Mononuclear cell (primary cell): Measurements from ENCODE around the gene CADM4. TPM values are rescaled to one million over a fixed set of nuclear protein-coding genes. Genes with fewer than 3 reads are reported as not detected.

ENCODE experiments used
- H3K27me3 ChIP-seq: 2 replicates; pipeline ENCODE4 v1.6.0; 2011; ENCODE audit warnings: low read length, control low read depth; ENCODE audit not compliant: insufficient read depth
- H3K4me1 ChIP-seq: 2 replicates; pipeline ENCODE4 v1.5.1; 2011; ENCODE audit warnings: mild to moderate bottlenecking, low read length, control low read depth; ENCODE audit not compliant: insufficient read depth
- H3K4me3 ChIP-seq: 2 replicates; pipeline ENCODE4 v1.5.1; 2011; ENCODE audit warnings: mild to moderate bottlenecking, low read length, moderate library complexity
- H3K9me3 ChIP-seq: 2 replicates; pipeline ENCODE4 v1.5.1; 2011; ENCODE audit warnings: low read depth, mild to moderate bottlenecking, control low read depth, low read length
- total RNA-seq: library from RNA; depleted of rRNA; stranded (reverse); fragments of >200 nt; gene quantifications from one replicate; pipeline ENCODE4 v1.2.3, GENCODE V29; 2012

CADM4 gene
- total RNA-seq, 1 donor, result 0.42 TPM

- Histone ChIP-seq H3K4me1 (no peaks in the 10 kb centered on the region), H3K4me3 (no peak overlapping the region), H3K9me3 (no peaks in the 10 kb centered on the region), H3K27me3 (peaks cover 3% of the 10 kb centered on the region)
These were observed 8.2 kb downstream of the CADM4 start for GRCh38 chr19:43631491-43631890.

GRCh38 chr19:43628646-43629326, 10.9 kb downstream of the CADM4 start:
- H3K9me3 ChIP-seq, result no peaks in the 10 kb centered on the region

GRCh38 chr19:43626838-43627237, 12.8 kb downstream of the CADM4 start:
- Histone ChIP-seq H3K4me1 (peaks cover 3% of the 10 kb centered on the region), H3K27me3 (no peaks in the 10 kb centered on the region), H3K9me3 (no peaks in the 10 kb centered on the region), H3K4me3 (no peak overlapping the region)

More at GRCh38 chr19:43628646-43629326, 10.9 kb downstream of the CADM4 start:
- Histone ChIP-seq H3K4me1 (peaks cover 3% of the 10 kb centered on the region), H3K4me3 (no peak overlapping the region), H3K27me3 (no peaks in the 10 kb centered on the region)

- Histone ChIP-seq H3K27me3 (no peaks in the 10 kb centered on the region), H3K4me3 (no peak overlapping the region), H3K9me3 (no peaks in the 10 kb centered on the region), H3K4me1 (peaks cover 3% of the 10 kb centered on the region)
These were observed 13.6 kb downstream of the CADM4 start for GRCh38 chr19:43625918-43626579.

- Histone ChIP-seq H3K27me3 (no peaks in the 10 kb centered on the region), H3K4me1 (peaks cover 13% of the 10 kb centered on the region), H3K4me3 (no peak overlapping the region), H3K9me3 (no peaks in the 10 kb centered on the region)
These were observed 14.7 kb downstream of the CADM4 start for GRCh38 chr19:43624933-43625332.

- no peak overlapping the region for H3K4me3 ChIP-seq
These were observed 15.6 kb downstream of the CADM4 start for GRCh38 chr19:43623889-43624670.

GRCh38 chr19:43622956-43623355, 16.7 kb downstream of the CADM4 start:
- no peak overlapping the region for H3K4me3 ChIP-seq
- H3K9me3 ChIP-seq, result no peaks in the 10 kb centered on the region
- H3K27me3 ChIP-seq, result no peaks in the 10 kb centered on the region
- peaks cover 22% of the 10 kb centered on the region for H3K4me1 ChIP-seq

More at GRCh38 chr19:43623889-43624670, 15.6 kb downstream of the CADM4 start:
- H3K27me3 ChIP-seq, result no peaks in the 10 kb centered on the region
- peaks cover 13% of the 10 kb centered on the region for H3K4me1 ChIP-seq
- no peaks in the 10 kb centered on the region for H3K9me3 ChIP-seq

GRCh38 chr19:43622070-43622469, 17.6 kb downstream of the CADM4 start:
- Histone ChIP-seq H3K4me1 (peaks cover 22% of the 10 kb centered on the region), H3K9me3 (no peaks in the 10 kb centered on the region), H3K4me3 (no peak overlapping the region), H3K27me3 (no peaks in the 10 kb centered on the region)

GRCh38 chr19:43620061-43621001, 19.3 kb downstream of the CADM4 start:
- no peaks in the 10 kb centered on the region for H3K27me3 ChIP-seq
- H3K4me3 ChIP-seq, result peak overlapping the region; percentile 75
- H3K9me3 ChIP-seq, result no peaks in the 10 kb centered on the region

GRCh38 chr19:43619262-43620060, 20.2 kb downstream of the CADM4 start, which contains the start of gene ZNF428:
TSS of gene ZNF428 (minus strand) at chr19:43619629. CDS start at chr19:43614304, 5,325 bp downstream.
- peak within 1 kb of the TSS; percentile 75 for H3K4me3 ChIP-seq
- peaks cover 18% of the 10 kb centered on the region for H3K4me1 ChIP-seq
- no peaks in the 10 kb centered on the region for H3K9me3 ChIP-seq
- no peaks in the 10 kb centered on the region for H3K27me3 ChIP-seq

More at GRCh38 chr19:43620061-43621001, 19.3 kb downstream of the CADM4 start:
- peaks cover 22% of the 10 kb centered on the region for H3K4me1 ChIP-seq

GRCh38 chr19:43618921-43619261, 20.8 kb downstream of the CADM4 start:
- H3K4me3 ChIP-seq, result peak overlapping the region; percentile 75
- no peaks in the 10 kb centered on the region for H3K9me3 ChIP-seq
- H3K4me1 ChIP-seq, result peaks cover 18% of the 10 kb centered on the region
- no peaks in the 10 kb centered on the region for H3K27me3 ChIP-seq

- Histone ChIP-seq H3K9me3 (no peaks in the 10 kb centered on the region), H3K4me1 (peaks cover 18% of the 10 kb centered on the region), H3K27me3 (no peaks in the 10 kb centered on the region), H3K4me3 (no peak overlapping the region)
These were observed 22.7 kb downstream of the CADM4 start for GRCh38 chr19:43616954-43617353.

GRCh38 chr19:43616306-43616705, 23.3 kb downstream of the CADM4 start:
- Histone ChIP-seq H3K4me1 (peaks cover 18% of the 10 kb centered on the region), H3K4me3 (no peak overlapping the region), H3K27me3 (no peaks in the 10 kb centered on the region), H3K9me3 (no peaks in the 10 kb centered on the region)

GRCh38 chr19:43612374-43612773, 27.3 kb downstream of the CADM4 start:
- H3K4me1 ChIP-seq, result no peaks in the 10 kb centered on the region
- no peak overlapping the region for H3K4me3 ChIP-seq
- no peaks in the 10 kb centered on the region for H3K9me3 ChIP-seq
- no peaks in the 10 kb centered on the region for H3K27me3 ChIP-seq
